Loucy (cell line): ENCODE results near the gene PHF21B.
"Not testable (repeated sequence)": the region's sequence is repeated elsewhere in the genome, so short reads cannot be mapped to it uniquely, and the experiment has no call there.

Experiments used
- EZH2phosphoT487 ChIP-seq: fragments of 200-600 bp; IDR thresholded peaks from 2 replicates; pipeline ENCODE4 v1.6.1; 2018; ENCODE audit warnings: antibody characterized with exemption, mild to moderate bottlenecking, moderate library complexity, borderline replicate concordance
- TF ChIP-seq, protein P1 (sequence below): fragments of 200-600 bp; sonication (generic); conservative IDR thresholded peaks from 2 replicates; pipeline ENCODE4 v1.5.1; 2014; ENCODE audit warnings: mild to moderate bottlenecking, antibody characterized with exemption, low read length

DNA sequence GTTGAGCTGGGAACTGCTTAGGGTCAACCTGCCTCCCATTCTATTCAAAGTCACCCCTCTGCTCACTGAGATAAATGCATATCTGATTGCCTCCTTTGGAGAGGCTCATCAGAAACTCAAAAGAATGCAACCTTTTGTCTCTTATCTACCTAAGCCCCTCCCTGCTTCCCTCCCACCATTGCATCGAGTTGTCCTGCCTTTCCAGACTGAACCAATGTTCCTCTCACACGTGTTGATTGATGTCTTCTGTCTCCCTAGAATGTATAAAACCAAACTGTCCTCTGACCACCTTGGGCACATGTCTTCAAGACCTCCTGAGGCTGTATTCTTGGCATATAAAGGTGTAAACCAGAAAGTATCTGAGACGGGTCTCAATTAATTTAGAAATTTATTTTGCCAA, 42.9 kb upstream of the PHF21B start:
- TF ChIP-seq, protein P1, sequence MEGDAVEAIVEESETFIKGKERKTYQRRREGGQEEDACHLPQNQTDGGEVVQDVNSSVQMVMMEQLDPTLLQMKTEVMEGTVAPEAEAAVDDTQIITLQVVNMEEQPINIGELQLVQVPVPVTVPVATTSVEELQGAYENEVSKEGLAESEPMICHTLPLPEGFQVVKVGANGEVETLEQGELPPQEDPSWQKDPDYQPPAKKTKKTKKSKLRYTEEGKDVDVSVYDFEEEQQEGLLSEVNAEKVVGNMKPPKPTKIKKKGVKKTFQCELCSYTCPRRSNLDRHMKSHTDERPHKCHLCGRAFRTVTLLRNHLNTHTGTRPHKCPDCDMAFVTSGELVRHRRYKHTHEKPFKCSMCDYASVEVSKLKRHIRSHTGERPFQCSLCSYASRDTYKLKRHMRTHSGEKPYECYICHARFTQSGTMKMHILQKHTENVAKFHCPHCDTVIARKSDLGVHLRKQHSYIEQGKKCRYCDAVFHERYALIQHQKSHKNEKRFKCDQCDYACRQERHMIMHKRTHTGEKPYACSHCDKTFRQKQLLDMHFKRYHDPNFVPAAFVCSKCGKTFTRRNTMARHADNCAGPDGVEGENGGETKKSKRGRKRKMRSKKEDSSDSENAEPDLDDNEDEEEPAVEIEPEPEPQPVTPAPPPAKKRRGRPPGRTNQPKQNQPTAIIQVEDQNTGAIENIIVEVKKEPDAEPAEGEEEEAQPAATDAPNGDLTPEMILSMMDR: not testable (repeated sequence)
- TF ChIP-seq EZH2phosphoT487: not testable (repeated sequence)
